Osteocyte (in vitro differentiated cells): ENCODE measurements around the gene ZCCHC24. TPM values are rescaled to one million over a fixed set of nuclear protein-coding genes. Genes with fewer than 3 reads are reported as not detected.

ENCODE experiments used
- DNase-seq: peaks from one replicate; pipeline ENCODE4 v3.0.0; 2021; ENCODE audit warnings: mixed read lengths; ENCODE audit not compliant: unreplicated experiment; ENCODE audit errors: extremely low spot score
- H3K27ac Mint-ChIP-seq: one replicate; pipeline ENCODE4 v1.8.0; 2021; ENCODE audit warnings: mild to moderate bottlenecking, mixed read lengths; ENCODE audit not compliant: unreplicated experiment
- H3K27me3 Mint-ChIP-seq: one replicate; pipeline ENCODE4 v1.8.0; 2021; ENCODE audit warnings: mixed read lengths; ENCODE audit not compliant: unreplicated experiment
- H3K36me3 Mint-ChIP-seq: one replicate; pipeline ENCODE4 v1.8.0; 2021; ENCODE audit warnings: mixed read lengths; ENCODE audit not compliant: unreplicated experiment
- H3K4me1 Mint-ChIP-seq: one replicate; pipeline ENCODE4 v1.8.0; 2021; ENCODE audit warnings: mixed read lengths; ENCODE audit not compliant: unreplicated experiment
- H3K4me3 Mint-ChIP-seq: one replicate; pipeline ENCODE4 v1.8.0; 2021; ENCODE audit warnings: mild to moderate bottlenecking, moderate library complexity, mixed read lengths; ENCODE audit not compliant: unreplicated experiment
- H3K9me3 Mint-ChIP-seq: one replicate; pipeline ENCODE4 v1.8.0; 2021; ENCODE audit warnings: mixed read lengths; ENCODE audit not compliant: unreplicated experiment
- CTCF ChIP-seq: fragments of 200-600 bp; sonication (generic); IDR thresholded peaks from 2 replicates; pipeline ENCODE4 v1.5.0; 2021; ENCODE audit warnings: antibody characterized with exemption, mild to moderate bottlenecking, moderate library complexity
- total RNA-seq: library from RNA; stranded (reverse); gene quantifications from 2 replicates; pipeline ENCODE4 v1.2.1, GENCODE V29; 2021

ZCCHC24 gene
- total RNA-seq, 1 donor from 2014 or later = 88.3 TPM

- no peak overlapping the region for H3K27ac Mint-ChIP-seq
- no peaks in the 10 kb centered on the region for H3K36me3 Mint-ChIP-seq
- H3K4me1 Mint-ChIP-seq = peaks cover 31% of the 10 kb centered on the region
- no peaks in the 10 kb centered on the region for H3K27me3 Mint-ChIP-seq
- DNase-seq = peak; percentile 57
- no peaks in the 10 kb centered on the region for H3K9me3 Mint-ChIP-seq
- TF ChIP-seq CTCF = no peak
- H3K4me3 Mint-ChIP-seq = no peak overlapping the region
These were observed 69.3 kb downstream of the ZCCHC24 start for GRCh38 chr10:79376078-79376628.

- Mint-ChIP-seq H3K27me3 (no peaks in the 10 kb centered on the region), H3K4me3 (no peak overlapping the region), H3K27ac (peak overlapping the region; percentile 37), H3K4me1 (peaks cover 25% of the 10 kb centered on the region), H3K9me3 (no peaks in the 10 kb centered on the region), H3K36me3 (no peaks in the 10 kb centered on the region)
- DNase-seq = peak; percentile 81
- TF ChIP-seq CTCF = no peak
These were observed 69.9 kb downstream of the ZCCHC24 start for GRCh38 chr10:79375321-79376077.

GRCh38 chr10:79374312-79375191 lies 70.9 kb downstream of the ZCCHC24 start:
- H3K27me3 Mint-ChIP-seq = no peaks in the 10 kb centered on the region
- DNase-seq = peak; percentile 92
- peak overlapping the region; percentile 74 for H3K27ac Mint-ChIP-seq
- H3K4me1 Mint-ChIP-seq = peaks cover 17% of the 10 kb centered on the region
- no peaks in the 10 kb centered on the region for H3K36me3 Mint-ChIP-seq
- TF ChIP-seq CTCF = peak; percentile 97
- no peak overlapping the region for H3K4me3 Mint-ChIP-seq
- no peaks in the 10 kb centered on the region for H3K9me3 Mint-ChIP-seq

GRCh38 chr10:79372871-79373270 lies 72.6 kb downstream of the ZCCHC24 start:
- DNase-seq = peak; percentile 73
- Mint-ChIP-seq H3K36me3 (no peaks in the 10 kb centered on the region), H3K9me3 (no peaks in the 10 kb centered on the region), H3K4me3 (no peak overlapping the region), H3K4me1 (peaks cover 14% of the 10 kb centered on the region), H3K27me3 (no peaks in the 10 kb centered on the region), H3K27ac (no peak overlapping the region)
- TF ChIP-seq CTCF = no peak
